ENCODE data around the gene VWA7. TPM values are rescaled to one million over a fixed set of nuclear protein-coding genes. Genes with fewer than 3 reads are reported as not detected.

Gene VWA7
- total and polyA plus RNA-seq, 10 donors, result 0.09 to 2.6 (median 1.1) TPM; not detected in 1

GRCh38 chr6:31717499-31718222 lies 59.5 kb downstream of the VWA7 start:
- Histone ChIP-seq H3K4me1 (no peaks in the 10 kb centered on the region), H3K27ac (no peak overlapping the region), H3K4me3 (no peak overlapping the region), H3K27me3 (replicated peaks in 1 of 7) (no peaks in the 10 kb centered on the region), H3K9me3 (no peaks in the 10 kb centered on the region), H3K36me3 (no peaks in the 10 kb centered on the region)
- TF ChIP-seq CTCF (IDR thresholded peaks at IDR 0.05 in 8 of 11, conservative IDR thresholded peaks at IDR 0.05 in 3 of 11) (no peak), POLR2A (IDR thresholded peaks at IDR 0.05) (no peak), POLR2AphosphoS5 (IDR thresholded peaks at IDR 0.05) (no peak)
- intact Hi-C loops (cut with DNase I; ENCODE audit: low total_unique reads), result no loop called here
- no peak for DNase-seq
- WGBS, 5 donors, result 86 to 92% (median 88%) methylated on average over 10 of the region's 10 CpGs

Small RNA genes within 50 kb of the gene (small RNA-seq; reads per million reads assigned to genes)
- gene MSH5-SAPCD1, result 0 reads per million in 4 donors
- 0 reads per million in 4 donors for gene RF00019
- gene RNU6-850P, result 0 reads per million in 4 donors
- gene SAPCD1, result 0 reads per million in 4 donors

Other genes with a start within 250 kb of the VWA7 start
Only the 30 nearest of the 43 such genes appear.
- 100 to 1,000 TPM; 258 to 479 (median 310) TPM for gene AIF1, start 162.1 kb downstream of the VWA7 start, total RNA-seq
- 100 to 1,000 TPM; 258 to 416 (median 312) TPM for gene AIF1, start 162.1 kb downstream of the VWA7 start, polyA plus RNA-seq
- 100 to 1,000 TPM; 119 to 198 (median 176) TPM for gene PRRC2A, start 156.6 kb downstream of the VWA7 start, total RNA-seq
- 100 to 1,000 TPM in 2 of 3 donors, 10 to 100 TPM in 1; 84.1 to 151 (median 146) TPM for gene PRRC2A, start 156.6 kb downstream of the VWA7 start, polyA plus RNA-seq
- 100 to 1,000 TPM; 211 to 328 (median 260) TPM for gene BAG6, start 124.7 kb downstream of the VWA7 start, total RNA-seq
- gene BAG6, start 124.7 kb downstream of the VWA7 start, polyA plus RNA-seq, result 100 to 1,000 TPM; 195 to 311 (median 310) TPM
- gene APOM, start 121.4 kb downstream of the VWA7 start, total RNA-seq, result 1 to 10 TPM in 6 of 7 donors, under 1 TPM in 1; 0.66 to 3.9 (median 2.5) TPM
- 1 to 10 TPM; 4.7 to 9.7 (median 7.5) TPM for gene APOM, start 121.4 kb downstream of the VWA7 start, polyA plus RNA-seq
- 10 to 100 TPM; 24.1 to 37.4 (median 28.6) TPM for gene C6orf47, start 116.5 kb downstream of the VWA7 start, total RNA-seq
- 10 to 100 TPM; 12.2 to 22.6 (median 13.4) TPM for gene C6orf47, start 116.5 kb downstream of the VWA7 start, polyA plus RNA-seq
- 10 to 100 TPM; 12.7 to 21.3 (median 17.4) TPM for gene GPANK1, start 112.3 kb downstream of the VWA7 start, total RNA-seq
- 10 to 100 TPM; 12.4 to 19.2 (median 14.8) TPM for gene GPANK1, start 112.3 kb downstream of the VWA7 start, polyA plus RNA-seq
- 100 to 1,000 TPM; 122 to 294 (median 150) TPM for gene CSNK2B, start 111.2 kb downstream of the VWA7 start, total RNA-seq
- 100 to 1,000 TPM; 132 to 163 (median 139) TPM for gene CSNK2B, start 111.2 kb downstream of the VWA7 start, polyA plus RNA-seq
- gene LY6G5B, start 107.4 kb downstream of the VWA7 start, total RNA-seq, result 10 to 100 TPM; 11.0 to 25.3 (median 16.3) TPM
- gene LY6G5B, start 107.4 kb downstream of the VWA7 start, polyA plus RNA-seq, result 1 to 10 TPM; 3.0 to 5.8 (median 3.7) TPM
- 1 to 10 TPM; 3.3 to 7.9 (median 5.8) TPM for gene LY6G5C, start 96.3 kb downstream of the VWA7 start, total RNA-seq
- 1 to 10 TPM; 3.3 to 4.3 (median 3.5) TPM for gene LY6G5C, start 96.3 kb downstream of the VWA7 start, polyA plus RNA-seq
- 10 to 100 TPM; 55.8 to 80.7 (median 71.1) TPM for gene ABHD16A, start 74.0 kb downstream of the VWA7 start, total RNA-seq
- 10 to 100 TPM; 30.2 to 42.3 (median 34.4) TPM for gene ABHD16A, start 74.0 kb downstream of the VWA7 start, polyA plus RNA-seq
- 1 to 10 TPM; 1.6 to 4.9 (median 2.2) TPM for gene LY6G6F, start 70.5 kb downstream of the VWA7 start, total RNA-seq
- under 1 TPM; 0.11 to 0.68 (median 0.35) TPM for gene LY6G6F, start 70.5 kb downstream of the VWA7 start, polyA plus RNA-seq
- not detected for gene LY6G6D, start 62.0 kb downstream of the VWA7 start, total RNA-seq
- not detected for gene LY6G6D, start 62.0 kb downstream of the VWA7 start, polyA plus RNA-seq
- under 1 TPM in 2 of 7 donors, not detected in 5; 0.49 to 0.77 TPM for gene LY6G6C, start 55.6 kb downstream of the VWA7 start, total RNA-seq
- gene LY6G6C, start 55.6 kb downstream of the VWA7 start, polyA plus RNA-seq, result not detected
- 10 to 100 TPM in 4 of 7 donors, 1 to 10 TPM in 3; 7.9 to 15.1 (median 10.6) TPM for gene MPIG6B, start 54.0 kb downstream of the VWA7 start, total RNA-seq
- gene MPIG6B, start 54.0 kb downstream of the VWA7 start, polyA plus RNA-seq, result under 1 TPM; 0.46 to 0.61 (median 0.48) TPM
- 100 to 1,000 TPM in 1 of 7 donors, 10 to 100 TPM in 6; 63.0 to 116 (median 72.3) TPM for gene DDAH2, start 48.0 kb downstream of the VWA7 start, total RNA-seq
- 10 to 100 TPM; 67.1 to 84.7 (median 81.0) TPM for gene DDAH2, start 48.0 kb downstream of the VWA7 start, polyA plus RNA-seq
- gene CLIC1, start 40.8 kb downstream of the VWA7 start, total RNA-seq, result 100 to 1,000 TPM; 296 to 392 (median 326) TPM
- 100 to 1,000 TPM; 321 to 447 (median 388) TPM for gene CLIC1, start 40.8 kb downstream of the VWA7 start, polyA plus RNA-seq
- gene MSH5, start 37.3 kb downstream of the VWA7 start, total RNA-seq, result 10 to 100 TPM; 20.2 to 35.2 (median 27.6) TPM
- 10 to 100 TPM; 11.2 to 26.7 (median 23.1) TPM for gene MSH5, start 37.3 kb downstream of the VWA7 start, polyA plus RNA-seq
- 10 to 100 TPM in 1 of 7 donors, 1 to 10 TPM in 5, not detected in 1; 3.6 to 11.8 (median 5.3) TPM for gene SAPCD1, start 14.7 kb downstream of the VWA7 start, total RNA-seq
- gene SAPCD1, start 14.7 kb downstream of the VWA7 start, polyA plus RNA-seq, result 10 to 100 TPM in 1 of 3 donors, 1 to 10 TPM in 2; 7.5 to 14.2 (median 8.3) TPM
- gene VARS1, start 18.4 kb upstream of the VWA7 start, total RNA-seq, result 10 to 100 TPM; 32.4 to 97.3 (median 62.5) TPM
- gene VARS1, start 18.4 kb upstream of the VWA7 start, polyA plus RNA-seq, result 10 to 100 TPM; 31.1 to 49.0 (median 38.3) TPM
- 10 to 100 TPM; 35.9 to 54.4 (median 42.9) TPM for gene LSM2, start 29.6 kb upstream of the VWA7 start, total RNA-seq
- 10 to 100 TPM; 74.5 to 98.9 (median 80.4) TPM for gene LSM2, start 29.6 kb upstream of the VWA7 start, polyA plus RNA-seq
- 1 to 10 TPM; 2.6 to 3.7 (median 3.1) TPM for gene HSPA1L, start 38.0 kb upstream of the VWA7 start, total RNA-seq
- gene HSPA1L, start 38.0 kb upstream of the VWA7 start, polyA plus RNA-seq, result 1 to 10 TPM in 2 of 3 donors, under 1 TPM in 1; 0.93 to 1.9 (median 1.0) TPM
- 100 to 1,000 TPM in 6 of 7 donors, 10 to 100 TPM in 1; 97.7 to 384 (median 127) TPM for gene HSPA1A, start 38.2 kb upstream of the VWA7 start, total RNA-seq
- 10 to 100 TPM; 16.4 to 58.5 (median 27.7) TPM for gene HSPA1A, start 38.2 kb upstream of the VWA7 start, polyA plus RNA-seq
- 100 to 1,000 TPM in 1 of 7 donors, 10 to 100 TPM in 6; 40.4 to 372 (median 48.3) TPM for gene HSPA1B, start 50.4 kb upstream of the VWA7 start, total RNA-seq
- 10 to 100 TPM in 1 of 3 donors, 1 to 10 TPM in 2; 7.4 to 20.6 (median 8.7) TPM for gene HSPA1B, start 50.4 kb upstream of the VWA7 start, polyA plus RNA-seq
- 10 to 100 TPM; 28.6 to 60.7 (median 39.0) TPM for gene NEU1, start 85.5 kb upstream of the VWA7 start, total RNA-seq
- gene NEU1, start 85.5 kb upstream of the VWA7 start, polyA plus RNA-seq, result 10 to 100 TPM; 14.0 to 22.6 (median 19.4) TPM
- 1 to 10 TPM; 1.0 to 5.9 (median 3.3) TPM for gene SLC44A4, start 101.7 kb upstream of the VWA7 start, total RNA-seq
- gene SLC44A4, start 101.7 kb upstream of the VWA7 start, polyA plus RNA-seq, result under 1 TPM; 0.20 to 0.83 (median 0.26) TPM
- gene EHMT2, start 120.4 kb upstream of the VWA7 start, total RNA-seq, result 10 to 100 TPM; 38.6 to 60.7 (median 49.0) TPM
- gene EHMT2, start 120.4 kb upstream of the VWA7 start, polyA plus RNA-seq, result 10 to 100 TPM; 36.5 to 66.1 (median 57.7) TPM
- 1 to 10 TPM; 1.3 to 4.6 (median 4.2) TPM for gene ZBTB12, start 124.8 kb upstream of the VWA7 start, total RNA-seq
- gene ZBTB12, start 124.8 kb upstream of the VWA7 start, polyA plus RNA-seq, result 1 to 10 TPM; 1.5 to 4.3 (median 2.4) TPM
- gene C2, start 150.4 kb upstream of the VWA7 start, total RNA-seq, result 100 to 1,000 TPM in 2 of 7 donors, 10 to 100 TPM in 5; 62.5 to 173 (median 83.2) TPM
- 10 to 100 TPM; 17.2 to 28.4 (median 25.4) TPM for gene C2, start 150.4 kb upstream of the VWA7 start, polyA plus RNA-seq
- gene CFB, start 168.8 kb upstream of the VWA7 start, total RNA-seq, result 10 to 100 TPM in 6 of 7 donors, 1 to 10 TPM in 1; 5.4 to 35.8 (median 20.1) TPM
- gene CFB, start 168.8 kb upstream of the VWA7 start, polyA plus RNA-seq, result 10 to 100 TPM; 24.1 to 31.2 (median 24.3) TPM
- gene NELFE, start 181.6 kb upstream of the VWA7 start, total RNA-seq, result 10 to 100 TPM; 37.4 to 50.7 (median 44.8) TPM
- gene NELFE, start 181.6 kb upstream of the VWA7 start, polyA plus RNA-seq, result 10 to 100 TPM; 35.0 to 47.1 (median 45.3) TPM

Data from spleen (tissue), 11 donors.